CD14-positive monocyte (primary cell): Measurements from ENCODE around the gene SYT8. TPM values are rescaled to one million over a fixed set of nuclear protein-coding genes. Genes with fewer than 3 reads are reported as not detected.
A peak's percentile ranks its signal among the peaks of the same experiment; 100 is the strongest.

Experiments
- DNase-seq, 3 donors: peaks; one replicate each; pipeline ENCODE4 v3.0.0-alpha.2; 2011 to 2022
- H2AFZ ChIP-seq: 2 replicates; pipeline ENCODE4 v1.6.0; 2012; ENCODE audit warnings: mild to moderate bottlenecking, low read depth, low read length, inconsistent platforms; ENCODE audit not compliant: insufficient read depth, poor library complexity, severe bottlenecking
- H3K27ac ChIP-seq, 2 donors: 1 replicate in 1 of 2; 2 replicates in 1 of 2; pipeline ENCODE4 v1.5.1; 2012 to 2013; ENCODE audit warnings: low read length in 2 of 2, control low read depth in 1 of 2, inconsistent platforms in 1 of 2, low read depth in 1 of 2, mild to moderate bottlenecking in 1 of 2
- H3K27me3 ChIP-seq, 2 donors: one replicate each; pipeline versions ENCODE4 v1.6.0 to v1.6.1; 2011 to 2013; ENCODE audit warnings: low read length in 2 of 2; ENCODE audit not compliant: control insufficient read depth in 2 of 2, insufficient read depth in 2 of 2
- H3K36me3 ChIP-seq, 2 donors: replicated peaks in 1 of 2; 1 replicate in 1 of 2; 2 replicates in 1 of 2; pipeline versions ENCODE4 v1.5.1 to v1.6.1; 2012 to 2013; ENCODE audit warnings: low read length in 2 of 2, control low read depth in 1 of 2, inconsistent platforms in 1 of 2, mild to moderate bottlenecking in 1 of 2; ENCODE audit not compliant: insufficient read depth in 2 of 2, control insufficient read depth in 1 of 2
- H3K4me1 ChIP-seq, 2 donors: 1 replicate in 1 of 2; 2 replicates in 1 of 2; pipeline versions ENCODE4 v1.5.1 to v1.6.1; 2012 to 2013; ENCODE audit warnings: low read length in 2 of 2, control low read depth in 1 of 2, inconsistent platforms in 1 of 2, mild to moderate bottlenecking in 1 of 2, moderate library complexity in 1 of 2; ENCODE audit not compliant: insufficient read depth in 2 of 2, control insufficient read depth in 1 of 2
- H3K4me2 ChIP-seq: replicated peaks from 2 replicates; pipeline ENCODE3; 2012; ENCODE audit warnings: low read length, moderate library complexity, mild to moderate bottlenecking; ENCODE audit not compliant: poor library complexity, severe bottlenecking; ENCODE audit errors: extremely low read depth
- H3K4me3 ChIP-seq, 3 experiments: fragments of 200-600 bp in 1 of 3; sonication (generic) in 1 of 3; replicated peaks in 1 of 3; 1 replicate in 2 of 3; 2 replicates in 1 of 3; pipeline ENCODE4 v1.5.1; 2011 to 2013; ENCODE audit warnings: low read length in 3 of 3, mild to moderate bottlenecking in 3 of 3, control low read depth in 2 of 3, low read depth in 2 of 3, inconsistent platforms in 1 of 3, moderate library complexity in 1 of 3
- H3K79me2 ChIP-seq: 2 replicates; pipeline ENCODE4 v1.6.0; 2012; ENCODE audit warnings: mild to moderate bottlenecking, control low read depth, inconsistent platforms, low read length, moderate library complexity; ENCODE audit not compliant: insufficient read depth
- H3K9ac ChIP-seq: 2 replicates; pipeline ENCODE4 v1.6.0; 2017; ENCODE audit warnings: low read length, mild to moderate bottlenecking; ENCODE audit not compliant: insufficient read depth, poor library complexity, severe bottlenecking
- H3K9me3 ChIP-seq, 2 donors: replicated peaks in 1 of 2; 1 replicate in 1 of 2; 2 replicates in 1 of 2; pipeline versions ENCODE4 v1.5.1 to v1.6.1; 2012 to 2013; ENCODE audit warnings: low read length in 2 of 2, control low read depth in 1 of 2; ENCODE audit not compliant: control insufficient read depth in 1 of 2, insufficient read depth in 1 of 2
- H4K20me1 ChIP-seq: 2 replicates; pipeline ENCODE4 v1.6.0; 2012; ENCODE audit warnings: mild to moderate bottlenecking, low read length, control low read depth, moderate library complexity; ENCODE audit not compliant: insufficient read depth
- H3K27ac Mint-ChIP-seq, 7 donors: one replicate each; pipeline ENCODE4 v1.8.0; 2020; ENCODE audit warnings: mild to moderate bottlenecking in 7 of 7, mixed read lengths in 7 of 7, moderate library complexity in 6 of 7, inconsistent platforms in 2 of 7
- H3K27me3 Mint-ChIP-seq, 3 donors: one replicate each; pipeline ENCODE4 v1.8.0; 2021 to 2022; ENCODE audit warnings: low read depth in 3 of 3, mild to moderate bottlenecking in 3 of 3, mixed read lengths in 3 of 3, moderate library complexity in 3 of 3, inconsistent platforms in 1 of 3
- H3K36me3 Mint-ChIP-seq, 2 donors: one replicate each; pipeline ENCODE4 v1.8.0; 2020; ENCODE audit warnings: mixed read lengths in 2 of 2, inconsistent platforms in 1 of 2, mild to moderate bottlenecking in 1 of 2
- H3K4me1 Mint-ChIP-seq: one replicate; pipeline ENCODE4 v1.8.0; 2020; ENCODE audit warnings: mild to moderate bottlenecking, mixed read lengths
- H3K4me3 Mint-ChIP-seq, 2 donors: one replicate each; pipeline ENCODE4 v1.8.0; 2020; ENCODE audit warnings: mild to moderate bottlenecking in 2 of 2, mixed read lengths in 2 of 2, moderate library complexity in 1 of 2
- H3K9me3 Mint-ChIP-seq, 7 donors: one replicate each; pipeline ENCODE4 v1.8.0; 2020 to 2022; ENCODE audit warnings: mixed read lengths in 7 of 7, mild to moderate bottlenecking in 6 of 7, moderate library complexity in 6 of 7, inconsistent platforms in 2 of 7
- WGBS: methylation state at CpG from one replicate; pipeline ENCODE4 v1.1.5; 2013; ENCODE audit warnings: missing lambda C conversion rate; ENCODE audit not compliant: insufficient coverage; 5-methylcytosine and 5-hydroxymethylcytosine counted together
- intact Hi-C, 2 donors: fragments of 100-400 bp; cut with micrococcal nuclease; formaldehyde crosslinking; loops; one replicate each; pipeline versions ENCODE4 v1.15.0 to v1.15.1; 2023
- polyA plus RNA-seq, 3 donors: library from polyadenylated mRNA; depleted of rRNA in 1 of 3; unstranded in 2 of 3; stranded (reverse) in 1 of 3; fragments of 300-500 nt in 2 of 3; fragments of >200 nt in 1 of 3; fragmentation: Illumina TruSeq in 2 of 3; gene quantifications; 1 replicate in 2 of 3; 2 replicates in 1 of 3; pipeline ENCODE4 v1.2.3, GENCODE V29; 2012 to 2021
- TF ChIP-seq, protein P1 (sequence below): fragments of 200-600 bp; IDR thresholded peaks from one replicate; pipeline ENCODE4 v1.8.0; 2022; ENCODE audit warnings: antibody characterized with exemption, mild to moderate bottlenecking

SYT8 gene
- polyA plus RNA-seq, 3 donors, result not detected

DNA sequence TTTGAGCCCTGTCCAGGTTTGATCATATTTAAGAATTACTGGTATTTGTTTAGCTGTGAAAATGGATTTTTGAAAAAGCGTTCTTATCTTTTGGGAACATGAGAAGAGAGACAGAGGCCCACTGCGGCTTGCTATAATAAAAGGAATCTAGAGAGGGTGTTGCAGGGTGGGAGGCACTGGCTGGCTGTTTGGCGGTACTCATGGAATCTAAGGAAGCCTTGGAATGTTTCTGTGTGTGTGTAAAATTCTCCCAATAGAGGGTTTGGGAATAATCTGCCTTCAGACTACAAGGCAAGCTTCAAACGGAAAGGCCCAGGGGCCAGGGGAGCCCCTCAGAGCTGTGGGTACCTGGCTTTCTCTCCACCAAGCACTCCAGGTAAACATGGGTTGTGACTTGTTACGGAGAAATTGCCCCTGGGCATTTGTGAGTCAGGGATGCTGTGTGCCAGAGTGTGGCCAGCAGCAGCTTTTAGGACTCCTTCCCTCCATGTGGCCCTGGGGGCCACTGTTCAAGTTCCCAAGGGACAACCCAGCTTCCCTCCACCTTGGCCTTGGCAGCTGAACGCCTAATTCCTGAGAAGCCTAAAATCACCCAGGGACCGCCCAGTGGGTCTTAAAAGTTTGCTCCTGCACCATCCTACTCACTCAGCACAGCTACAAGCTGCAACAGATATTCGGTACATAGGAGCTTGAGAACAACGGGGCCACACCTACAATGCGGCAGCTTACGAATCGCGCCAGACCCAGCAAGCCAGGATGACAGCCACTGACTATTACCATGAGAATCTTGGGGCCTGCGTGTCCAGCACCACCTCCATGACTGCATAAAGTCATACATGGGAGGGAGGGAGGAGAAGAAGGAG is 14.1 kb upstream of the SYT8 start:
- Mint-ChIP-seq H3K9me3 (peaks cover 15 to 42% (median 37%) of the 10 kb centered on the region in 7 donors), H3K27me3 (peaks cover 66 to 83% (median 74%) of the 10 kb centered on the region in 3 donors), H3K27ac (no peak overlapping the region), H3K4me3 (peak overlapping the region in 1 of 2 donors; percentile 22), H3K36me3 (peaks cover 3% of the 10 kb centered on the region in 2 donors), H3K4me1 (no peaks in the 10 kb centered on the region)
- no peak overlapping the region for H3K27ac ChIP-seq
- H3K79me2 ChIP-seq, result no peaks in the 10 kb centered on the region
- peaks cover 25 to 33% of the 10 kb centered on the region in 2 donors for H3K9me3 ChIP-seq
- H3K36me3 ChIP-seq, result no peaks in the 10 kb centered on the region
- no peak overlapping the region for H2AFZ ChIP-seq
- no peak for DNase-seq
- peaks cover 0 to 3% of the 10 kb centered on the region in 2 donors for H3K4me1 ChIP-seq
- H3K9ac ChIP-seq, result no peak overlapping the region
- H3K27me3 ChIP-seq, result peaks cover 16 to 67% of the 10 kb centered on the region in 2 donors
- no peak overlapping the region for H3K4me2 ChIP-seq
- 95% methylated on average over 8 of the region's 14 CpGs for WGBS
- no peaks in the 10 kb centered on the region for H4K20me1 ChIP-seq
- TF ChIP-seq, protein P1, sequence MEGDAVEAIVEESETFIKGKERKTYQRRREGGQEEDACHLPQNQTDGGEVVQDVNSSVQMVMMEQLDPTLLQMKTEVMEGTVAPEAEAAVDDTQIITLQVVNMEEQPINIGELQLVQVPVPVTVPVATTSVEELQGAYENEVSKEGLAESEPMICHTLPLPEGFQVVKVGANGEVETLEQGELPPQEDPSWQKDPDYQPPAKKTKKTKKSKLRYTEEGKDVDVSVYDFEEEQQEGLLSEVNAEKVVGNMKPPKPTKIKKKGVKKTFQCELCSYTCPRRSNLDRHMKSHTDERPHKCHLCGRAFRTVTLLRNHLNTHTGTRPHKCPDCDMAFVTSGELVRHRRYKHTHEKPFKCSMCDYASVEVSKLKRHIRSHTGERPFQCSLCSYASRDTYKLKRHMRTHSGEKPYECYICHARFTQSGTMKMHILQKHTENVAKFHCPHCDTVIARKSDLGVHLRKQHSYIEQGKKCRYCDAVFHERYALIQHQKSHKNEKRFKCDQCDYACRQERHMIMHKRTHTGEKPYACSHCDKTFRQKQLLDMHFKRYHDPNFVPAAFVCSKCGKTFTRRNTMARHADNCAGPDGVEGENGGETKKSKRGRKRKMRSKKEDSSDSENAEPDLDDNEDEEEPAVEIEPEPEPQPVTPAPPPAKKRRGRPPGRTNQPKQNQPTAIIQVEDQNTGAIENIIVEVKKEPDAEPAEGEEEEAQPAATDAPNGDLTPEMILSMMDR, result no peak
- intact Hi-C loops, result no loop called here
- no peak overlapping the region for H3K4me3 ChIP-seq

DNA sequence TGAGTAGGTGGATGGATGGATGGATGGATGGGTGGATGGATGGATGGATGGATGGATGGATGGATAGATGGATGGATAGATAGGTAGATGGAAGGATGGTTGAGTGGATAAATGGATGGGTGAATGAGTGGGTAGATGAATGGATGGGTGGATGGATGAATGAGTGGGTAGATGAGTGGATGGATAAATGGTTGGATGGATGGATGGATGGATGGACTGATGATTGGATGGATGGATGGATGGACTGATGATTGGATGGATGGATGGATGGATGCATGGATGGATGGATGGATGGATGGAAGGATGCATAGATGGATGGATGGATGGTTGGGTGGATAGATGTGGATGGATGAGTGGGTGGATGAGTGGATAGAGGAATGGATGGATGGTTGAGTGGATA is 13.2 kb upstream of the SYT8 start:
- peaks cover 60 to 78% (median 68%) of the 10 kb centered on the region in 3 donors for H3K27me3 Mint-ChIP-seq
- no peaks in the 10 kb centered on the region for H3K79me2 ChIP-seq
- intact Hi-C loops, result no loop called here
- H3K36me3 ChIP-seq, result no peaks in the 10 kb centered on the region
- H3K27ac ChIP-seq, result no peak overlapping the region
- H3K9me3 ChIP-seq, result peaks cover 25 to 33% of the 10 kb centered on the region in 2 donors
- H3K4me3 ChIP-seq, result no peak overlapping the region
- H3K36me3 Mint-ChIP-seq, result peaks cover 3% of the 10 kb centered on the region in 2 donors
- TF ChIP-seq, protein P1, result no peak
- H3K9ac ChIP-seq, result no peak overlapping the region
- no peaks in the 10 kb centered on the region for H3K4me1 Mint-ChIP-seq
- H2AFZ ChIP-seq, result no peak overlapping the region
- peak overlapping the region in 1 of 7 donors; percentile 1 for H3K27ac Mint-ChIP-seq
- no peak for DNase-seq
- peaks cover 15 to 42% (median 34%) of the 10 kb centered on the region in 7 donors for H3K9me3 Mint-ChIP-seq
- H3K27me3 ChIP-seq, result peaks cover 16 to 59% of the 10 kb centered on the region in 2 donors
- H3K4me3 Mint-ChIP-seq, result peak overlapping the region in 1 of 2 donors; percentile 14
- no peak overlapping the region for H3K4me2 ChIP-seq
- peaks cover 0 to 3% of the 10 kb centered on the region in 2 donors for H3K4me1 ChIP-seq
- no peaks in the 10 kb centered on the region for H4K20me1 ChIP-seq
